Measurements from ENCODE around the gene DCHS2.

DCHS2 gene

DNA sequence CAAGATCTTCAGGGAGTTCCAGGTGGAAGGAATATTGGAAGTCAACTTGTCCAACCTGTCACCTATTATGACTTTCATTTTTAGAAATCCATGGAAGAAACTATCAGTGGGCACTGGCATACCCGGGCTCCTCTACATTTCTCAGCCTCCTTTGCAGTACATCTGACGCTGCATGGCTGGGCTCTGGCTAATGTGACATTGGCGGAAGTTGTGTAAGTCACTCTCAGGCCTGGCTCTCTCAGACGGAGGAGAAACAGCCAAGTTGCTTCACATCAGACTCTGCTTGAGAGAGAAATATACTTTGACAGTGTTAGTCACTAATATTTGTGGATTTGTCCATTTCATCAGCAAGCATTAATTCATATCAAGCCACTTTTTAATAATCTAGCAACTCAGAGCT is 4.5 kb downstream of the DCHS2 start:
- no peak for DNase-seq

DNA sequence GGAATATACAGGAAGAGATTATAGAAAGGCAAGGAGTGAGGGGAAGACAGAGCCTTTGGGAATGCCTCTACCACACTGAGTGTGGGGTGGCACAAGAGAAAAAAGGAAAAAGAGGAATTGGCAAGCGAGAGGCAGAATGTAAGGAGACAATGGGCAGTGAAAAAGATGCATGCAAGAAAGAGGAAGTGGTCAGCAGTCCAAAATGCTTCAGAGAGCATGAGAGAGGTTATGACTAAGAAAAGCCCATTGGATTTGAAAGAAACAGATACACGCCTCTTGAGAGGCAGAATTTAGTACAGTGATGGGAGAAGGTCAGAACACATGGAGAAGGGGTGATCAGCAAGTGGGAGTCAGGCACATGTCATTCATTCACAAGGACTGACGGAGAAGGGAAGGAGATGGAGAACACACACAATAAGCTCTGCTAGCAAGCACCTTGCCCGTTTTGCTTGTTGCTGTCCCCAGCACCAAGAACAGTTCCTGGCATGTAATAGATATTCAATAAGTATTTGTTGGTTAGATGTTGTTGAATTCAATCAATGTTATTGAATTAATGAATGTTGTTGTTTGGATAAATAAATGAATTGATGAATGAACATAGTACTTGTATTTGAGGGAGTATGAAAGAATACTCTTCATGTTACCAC is 6.3 kb downstream of the DCHS2 start:
- no peak for DNase-seq

- no peak for DNase-seq
These were observed 13.1 kb downstream of the DCHS2 start for GRCh38 chr4:154478547-154478946.

DNA sequence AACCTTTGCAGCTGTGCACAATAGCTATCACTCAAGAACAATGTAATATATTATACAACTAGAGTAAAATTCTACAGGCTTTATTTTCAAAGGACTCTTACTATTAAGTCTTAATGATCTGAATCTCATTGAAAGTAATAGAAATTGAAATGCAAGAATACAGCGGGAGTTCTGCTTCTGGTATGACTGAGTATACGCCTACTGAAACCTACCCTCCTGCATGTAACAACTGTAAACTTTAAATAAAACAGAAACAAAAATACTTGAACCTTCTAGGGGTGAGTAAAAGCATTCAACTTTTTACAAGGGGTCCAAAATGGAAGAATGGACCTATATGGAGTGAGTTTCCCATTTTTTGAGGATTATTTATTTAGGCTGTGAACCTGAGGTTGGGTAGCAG is 13.5 kb downstream of the DCHS2 start:
- DNase-seq = no peak

GRCh38 chr4:154476232-154476631 is 15.4 kb downstream of the DCHS2 start:
- no peak for DNase-seq

- DNase-seq = no peak
These were observed 15.8 kb downstream of the DCHS2 start for GRCh38 chr4:154475820-154476219.

- no peak for DNase-seq
These were observed 18.1 kb downstream of the DCHS2 start for GRCh38 chr4:154473497-154473896.

DNA sequence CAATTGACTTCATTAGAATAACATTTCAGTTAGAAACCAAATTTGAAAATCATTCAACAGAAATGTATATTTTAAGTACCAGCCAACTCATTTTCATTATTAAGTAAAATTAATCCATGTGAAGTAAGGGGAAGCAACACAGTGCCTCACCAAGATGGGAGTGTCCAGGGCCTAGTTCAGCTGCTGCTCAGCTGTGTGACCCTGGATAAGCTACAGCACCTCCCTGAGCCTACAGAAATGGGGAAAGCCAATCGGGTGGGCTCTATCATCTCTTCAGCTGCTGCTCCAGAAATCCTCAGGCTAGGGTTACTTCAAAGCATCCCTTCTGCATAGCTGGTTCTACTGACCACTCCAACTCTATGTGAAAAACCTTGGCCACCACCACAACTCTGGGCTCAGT is 18.7 kb downstream of the DCHS2 start:
- DNase-seq = no peak

DNA sequence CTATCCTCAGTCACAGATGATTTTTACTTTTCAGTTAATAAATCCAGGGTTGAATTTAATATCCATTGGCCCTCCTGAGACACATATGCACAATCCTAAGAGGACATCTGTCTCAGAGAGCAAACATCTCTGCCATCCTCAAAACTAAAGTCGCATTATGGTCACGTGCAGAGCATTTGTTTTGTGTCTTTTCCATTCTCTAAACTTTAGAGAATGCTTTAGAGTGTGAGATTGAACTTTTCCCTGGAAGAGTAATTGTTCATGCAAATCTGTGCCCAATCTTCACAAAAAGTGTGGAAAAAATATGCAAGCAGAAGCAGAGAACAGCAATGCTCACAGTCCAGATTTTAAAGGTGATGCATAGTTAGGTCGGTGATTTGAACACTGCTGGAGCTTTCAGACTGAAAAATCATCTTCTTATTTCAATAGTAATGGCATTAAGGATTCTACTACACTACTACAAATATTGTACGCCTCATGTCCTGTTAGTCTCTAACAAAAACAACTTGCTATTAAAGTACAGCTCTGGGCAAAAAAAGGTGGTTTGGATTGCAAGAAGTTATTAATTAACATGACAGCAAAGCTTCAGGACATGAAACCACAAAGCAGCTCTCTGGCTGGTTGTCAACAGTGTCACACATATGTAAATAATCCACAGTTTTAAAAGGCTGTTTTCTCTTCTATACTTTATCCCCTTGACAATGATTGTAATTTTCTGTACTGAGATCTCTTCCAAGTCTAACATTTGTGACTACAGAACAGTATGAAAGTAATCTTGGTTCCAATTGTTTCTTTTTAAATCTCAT is 19.9 kb downstream of the DCHS2 start:
- no peak for DNase-seq

- no peak for DNase-seq
These were observed 20.6 kb downstream of the DCHS2 start for GRCh38 chr4:154471032-154471431.

- DNase-seq = no peak
These were observed 23.7 kb downstream of the DCHS2 start for GRCh38 chr4:154467886-154468285.

DNA sequence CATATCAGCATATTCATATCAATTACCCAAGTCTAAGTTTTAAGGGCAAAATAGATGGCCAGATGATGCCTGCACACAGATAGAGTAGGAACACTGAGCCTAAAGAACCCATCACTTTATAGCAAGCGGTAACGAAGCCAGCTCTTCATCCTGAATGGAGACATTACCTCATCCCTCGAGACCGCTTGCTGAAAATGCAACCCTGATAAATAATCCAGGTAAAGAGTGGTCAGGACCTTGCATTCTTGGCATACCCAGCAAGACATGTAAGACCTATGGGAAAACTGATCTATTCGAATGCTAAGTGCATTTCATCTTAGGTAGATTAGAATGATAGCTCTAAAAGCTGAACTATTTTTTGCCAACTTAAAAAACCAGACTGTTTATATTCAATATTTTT is 25.3 kb downstream of the DCHS2 start:
- DNase-seq = no peak

GRCh38 chr4:154465085-154465484 is 26.5 kb downstream of the DCHS2 start:
- DNase-seq = no peak

- no peak for DNase-seq
These were observed 26.9 kb downstream of the DCHS2 start for GRCh38 chr4:154464654-154465053.

GRCh38 chr4:154462081-154462810 is 29.4 kb downstream of the DCHS2 start:
- no peak for DNase-seq

GRCh38 chr4:154457471-154457870 is 34.1 kb downstream of the DCHS2 start:
- peak; percentile 78 for DNase-seq

DNA sequence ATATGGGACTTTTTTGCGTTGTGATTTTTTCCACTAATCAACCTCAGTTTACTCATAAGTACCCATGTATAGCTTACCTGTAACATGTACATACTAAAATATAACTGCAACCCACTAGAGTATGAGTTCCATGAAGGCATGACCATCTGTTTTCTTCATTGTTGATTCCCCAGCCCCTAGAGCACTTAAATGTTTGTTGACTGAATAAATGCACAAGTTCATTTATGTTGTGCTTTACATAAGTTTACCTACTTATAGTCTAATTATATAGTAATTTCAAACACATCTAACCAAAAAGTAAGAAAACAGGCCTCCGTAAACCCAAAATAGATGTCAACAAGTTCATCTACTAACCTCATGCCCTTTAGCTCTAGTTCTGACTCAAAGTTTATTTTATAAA is 34.7 kb downstream of the DCHS2 start:
- no peak for DNase-seq

GRCh38 chr4:154456240-154456639 is 35.4 kb downstream of the DCHS2 start:
- no peak for DNase-seq

DNA sequence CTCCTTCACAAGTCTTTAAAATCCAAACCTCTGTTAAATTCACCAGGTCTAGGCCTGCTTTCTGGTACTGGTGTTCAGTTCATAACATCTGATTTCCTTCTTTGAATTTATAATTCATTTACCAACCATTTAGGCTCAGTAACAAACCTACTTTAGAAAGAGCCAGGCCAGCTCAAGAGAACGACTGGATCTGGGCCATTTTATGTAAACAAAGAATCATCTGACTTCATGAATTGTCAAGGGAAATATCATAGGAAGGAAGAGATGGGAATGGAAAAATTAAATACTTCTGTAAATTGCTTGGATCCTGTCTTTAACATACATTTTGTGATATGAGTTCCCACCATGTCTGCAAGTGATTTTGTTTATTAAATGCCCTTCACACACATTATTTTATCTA is 36.5 kb downstream of the DCHS2 start:
- no peak for DNase-seq

GRCh38 chr4:154454710-154455109 is 36.9 kb downstream of the DCHS2 start:
- DNase-seq = no peak

DNA sequence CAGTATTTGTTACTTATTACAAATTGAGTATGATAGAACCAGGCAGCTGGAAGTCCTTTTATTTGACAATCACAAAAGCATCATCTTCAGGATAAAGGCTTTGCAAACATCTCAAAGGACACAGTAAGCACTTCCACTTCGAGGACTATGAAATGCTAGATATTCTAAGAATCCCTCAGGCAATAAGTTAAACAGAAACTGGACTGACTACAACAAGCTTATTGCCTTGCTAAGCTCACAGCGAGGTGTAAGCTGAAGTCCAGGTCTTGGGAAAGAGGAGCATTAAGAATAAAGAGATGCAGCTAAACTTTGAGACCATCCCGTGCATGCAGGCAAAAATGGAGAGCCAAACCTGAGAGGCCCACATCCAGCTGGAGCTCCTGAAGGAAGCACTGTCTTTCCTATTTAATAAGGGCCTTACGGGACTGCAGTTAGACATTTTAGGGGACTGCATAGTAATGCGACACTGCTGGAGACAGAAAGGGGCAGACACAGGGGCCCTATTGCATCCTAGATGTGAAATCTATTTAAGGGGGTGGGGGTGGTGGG is 38.7 kb downstream of the DCHS2 start:
- DNase-seq = no peak

DNA sequence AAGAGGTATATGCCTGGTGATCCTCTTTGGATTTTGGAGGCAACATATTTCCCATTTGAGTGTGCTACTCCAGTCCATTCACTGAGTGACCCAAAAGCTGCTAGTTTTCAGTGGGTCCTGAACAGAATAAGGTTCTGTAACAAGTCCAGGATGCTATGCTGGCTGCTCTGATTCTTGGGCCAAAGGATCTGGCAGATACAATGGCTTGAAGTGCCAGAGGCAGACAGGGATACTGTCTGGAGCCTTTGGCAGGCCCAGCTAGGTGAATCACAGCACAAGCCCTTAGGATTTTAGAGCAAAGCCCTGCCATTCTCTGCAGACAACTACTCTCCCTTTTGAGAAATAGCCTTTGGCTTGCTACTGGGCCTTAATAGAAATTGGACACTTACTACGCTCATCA is 40.6 kb downstream of the DCHS2 start:
- no peak for DNase-seq

DNA sequence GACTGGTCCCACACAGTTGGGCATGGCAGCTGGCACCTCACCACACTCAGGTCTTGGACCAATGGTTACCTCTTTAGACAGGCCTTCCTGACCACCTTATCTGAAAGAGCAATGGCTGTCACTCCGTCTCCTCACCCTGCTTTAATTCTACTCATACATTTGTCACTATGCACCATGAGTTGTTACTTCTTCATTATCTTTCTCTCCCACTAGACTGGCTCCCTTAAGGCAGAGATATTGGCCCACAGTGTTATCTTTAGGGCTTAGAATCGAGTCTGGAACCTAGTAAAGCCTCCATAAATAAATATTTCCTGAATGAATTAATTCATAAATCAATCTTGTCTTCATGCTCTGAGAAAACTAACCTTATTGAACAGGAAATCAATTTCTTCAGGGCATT is 46.6 kb downstream of the DCHS2 start:
- no peak for DNase-seq

- no peak for DNase-seq
These were observed 49.6 kb downstream of the DCHS2 start for GRCh38 chr4:154441982-154442381.
